Glutamatergic neuron (in vitro differentiated cells): ENCODE results near the gene CFAP77. TPM values are rescaled to one million over a fixed set of nuclear protein-coding genes. Genes with fewer than 3 reads are reported as not detected.

Source experiments
- DNase-seq: peaks from one replicate; pipeline ENCODE4 v3.0.0; 2022
- H3K27ac Mint-ChIP-seq: one replicate; pipeline ENCODE4 v1.8.0; 2020; ENCODE audit warnings: mild to moderate bottlenecking, mixed read lengths, inconsistent platforms; ENCODE audit not compliant: unreplicated experiment
- H3K27me3 Mint-ChIP-seq: one replicate; pipeline ENCODE4 v1.8.0; 2020; ENCODE audit warnings: mild to moderate bottlenecking, moderate library complexity, mixed read lengths, inconsistent platforms; ENCODE audit not compliant: unreplicated experiment
- H3K36me3 Mint-ChIP-seq: one replicate; pipeline ENCODE4 v1.8.0; 2020; ENCODE audit warnings: mild to moderate bottlenecking, mixed read lengths, inconsistent platforms; ENCODE audit not compliant: unreplicated experiment
- H3K4me1 Mint-ChIP-seq: one replicate; pipeline ENCODE4 v1.8.0; 2020; ENCODE audit warnings: mild to moderate bottlenecking, low read depth, mixed read lengths, inconsistent platforms; ENCODE audit not compliant: unreplicated experiment
- H3K4me3 Mint-ChIP-seq: one replicate; pipeline ENCODE4 v1.8.0; 2020; ENCODE audit warnings: mild to moderate bottlenecking, mixed read lengths, inconsistent platforms; ENCODE audit not compliant: unreplicated experiment
- H3K9me3 Mint-ChIP-seq: one replicate; pipeline ENCODE4 v1.8.0; 2020; ENCODE audit warnings: mild to moderate bottlenecking, moderate library complexity, mixed read lengths, inconsistent platforms; ENCODE audit not compliant: unreplicated experiment
- total RNA-seq: library from RNA; stranded (reverse); fragmentation: NEBNext Ultra II Directional; extraction: Animal tissue kit (Norgen Biotek cat#: 25700); gene quantifications from one replicate; pipeline ENCODE4 v1.2.1, GENCODE V29; 2021; ENCODE audit not compliant: unreplicated experiment
- TF ChIP-seq, protein P1 (sequence below): fragments of 200-600 bp; sonication (generic); IDR thresholded peaks from one replicate; pipeline ENCODE4 v1.5.0; 2021; ENCODE audit not compliant: partially characterized antibody, unreplicated experiment

Gene CFAP77
- total RNA-seq, 1 donor from 2014 or later: not detected

DNA sequence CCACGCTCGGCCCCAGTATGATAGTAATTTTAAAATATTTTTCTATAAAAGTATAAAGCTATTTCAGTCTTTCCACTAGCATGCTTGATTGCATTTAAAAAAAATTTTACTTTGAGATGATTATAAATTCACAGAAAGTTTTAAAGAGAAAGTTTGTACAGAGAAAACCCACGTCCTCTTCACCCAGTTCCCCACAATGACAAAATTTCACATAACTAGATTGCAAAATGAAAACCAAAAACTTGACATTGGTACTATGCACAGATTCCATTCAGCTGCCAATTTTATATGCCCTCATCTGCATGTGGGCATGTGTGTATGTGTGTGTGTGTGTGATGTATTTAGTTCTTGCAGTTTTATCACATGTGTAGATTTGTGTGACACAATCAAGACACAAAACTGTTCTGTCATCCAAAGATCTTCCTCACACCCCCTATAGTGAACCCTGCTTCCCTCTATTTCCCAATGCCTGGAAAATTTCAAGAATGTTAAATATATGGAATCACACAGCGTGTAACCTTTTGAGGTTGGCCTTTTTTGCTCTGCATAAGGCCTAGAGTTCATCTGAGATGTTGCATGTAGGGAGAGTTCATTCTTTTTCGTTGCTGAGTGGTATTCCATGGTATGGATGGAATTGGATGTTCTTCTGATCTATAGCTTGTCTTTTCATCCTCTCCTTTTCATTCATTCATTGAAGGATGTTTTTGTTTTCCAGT, 115.5 kb downstream of the CFAP77 start:
- TF ChIP-seq, protein P1, sequence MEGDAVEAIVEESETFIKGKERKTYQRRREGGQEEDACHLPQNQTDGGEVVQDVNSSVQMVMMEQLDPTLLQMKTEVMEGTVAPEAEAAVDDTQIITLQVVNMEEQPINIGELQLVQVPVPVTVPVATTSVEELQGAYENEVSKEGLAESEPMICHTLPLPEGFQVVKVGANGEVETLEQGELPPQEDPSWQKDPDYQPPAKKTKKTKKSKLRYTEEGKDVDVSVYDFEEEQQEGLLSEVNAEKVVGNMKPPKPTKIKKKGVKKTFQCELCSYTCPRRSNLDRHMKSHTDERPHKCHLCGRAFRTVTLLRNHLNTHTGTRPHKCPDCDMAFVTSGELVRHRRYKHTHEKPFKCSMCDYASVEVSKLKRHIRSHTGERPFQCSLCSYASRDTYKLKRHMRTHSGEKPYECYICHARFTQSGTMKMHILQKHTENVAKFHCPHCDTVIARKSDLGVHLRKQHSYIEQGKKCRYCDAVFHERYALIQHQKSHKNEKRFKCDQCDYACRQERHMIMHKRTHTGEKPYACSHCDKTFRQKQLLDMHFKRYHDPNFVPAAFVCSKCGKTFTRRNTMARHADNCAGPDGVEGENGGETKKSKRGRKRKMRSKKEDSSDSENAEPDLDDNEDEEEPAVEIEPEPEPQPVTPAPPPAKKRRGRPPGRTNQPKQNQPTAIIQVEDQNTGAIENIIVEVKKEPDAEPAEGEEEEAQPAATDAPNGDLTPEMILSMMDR: no peak
- Mint-ChIP-seq H3K27me3 (peaks cover 1% of the 10 kb centered on the region), H3K4me3 (no peak overlapping the region), H3K4me1 (no peaks in the 10 kb centered on the region), H3K9me3 (peaks cover 2% of the 10 kb centered on the region), H3K36me3 (no peaks in the 10 kb centered on the region), H3K27ac (no peak overlapping the region)
- no peak for DNase-seq

DNA sequence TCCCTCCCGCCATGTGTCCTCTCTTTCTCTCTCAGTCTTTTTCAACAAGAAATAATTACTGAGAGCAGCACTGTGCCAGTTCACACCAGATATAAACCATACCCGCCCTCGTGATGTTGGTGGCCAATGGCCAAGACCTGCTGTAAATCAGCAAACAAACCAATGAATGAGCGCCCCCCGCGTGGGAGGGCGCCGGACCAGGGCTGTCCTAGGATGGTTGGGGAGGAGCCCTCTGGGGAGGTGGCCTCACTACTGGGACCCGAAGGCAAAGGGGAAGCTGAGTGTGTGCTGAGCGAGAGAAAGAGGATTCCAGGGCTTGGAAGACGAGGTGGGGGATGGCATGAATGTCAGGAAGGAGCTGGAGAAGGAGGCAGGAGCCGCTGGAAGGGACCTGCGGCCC, 121.2 kb downstream of the CFAP77 start:
- Mint-ChIP-seq H3K4me3 (no peak overlapping the region), H3K27ac (no peak overlapping the region), H3K4me1 (no peaks in the 10 kb centered on the region), H3K36me3 (peaks cover 9% of the 10 kb centered on the region), H3K9me3 (no peaks in the 10 kb centered on the region), H3K27me3 (no peaks in the 10 kb centered on the region)
- no peak for DNase-seq
- TF ChIP-seq, protein P1: no peak

DNA sequence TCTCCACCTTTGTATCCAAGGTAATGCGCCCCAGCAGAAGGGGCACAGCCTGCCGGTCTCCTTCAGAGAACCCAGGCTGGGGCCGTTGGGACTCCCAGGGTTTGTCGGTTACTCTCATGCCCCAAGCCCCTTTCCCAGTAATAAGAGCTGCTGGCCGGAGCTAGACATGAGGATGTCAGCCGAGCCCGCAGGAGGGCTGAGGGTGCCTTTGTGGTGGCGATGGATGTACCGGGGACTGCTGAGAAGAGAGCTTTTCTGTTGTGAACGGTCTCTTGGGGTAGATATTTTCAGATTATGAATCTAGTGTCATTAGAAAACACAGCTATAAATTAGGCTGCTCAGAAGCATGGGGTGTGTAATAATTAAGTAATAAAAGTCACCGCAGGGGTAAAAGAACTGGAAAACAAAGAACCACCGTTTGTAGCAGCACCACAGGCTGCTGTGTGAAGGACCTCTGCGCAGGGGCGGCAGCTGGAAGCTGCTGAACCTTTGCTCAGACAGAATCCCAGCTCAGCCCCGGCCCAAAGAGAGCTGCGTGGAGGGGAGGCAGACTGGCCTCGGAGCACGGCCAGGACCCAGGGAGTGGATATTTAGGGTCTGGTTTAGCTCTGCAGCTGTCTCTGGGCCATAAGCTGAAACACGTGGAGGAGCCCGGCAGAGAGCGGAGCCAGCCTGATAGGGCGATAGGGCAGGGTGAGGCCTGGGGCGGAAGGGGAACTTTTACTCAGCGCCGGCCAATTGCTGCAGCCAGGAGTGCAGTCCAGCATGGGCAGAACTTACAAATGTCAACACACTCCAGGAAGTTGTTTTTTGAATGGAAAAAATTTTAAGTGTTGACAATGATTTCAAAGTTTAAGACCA, 121.9 kb downstream of the CFAP77 start:
- no peaks in the 10 kb centered on the region for H3K9me3 Mint-ChIP-seq
- no peaks in the 10 kb centered on the region for H3K4me1 Mint-ChIP-seq
- H3K27ac Mint-ChIP-seq: no peak overlapping the region
- no peak for DNase-seq
- peaks cover 9% of the 10 kb centered on the region for H3K36me3 Mint-ChIP-seq
- TF ChIP-seq, protein P1: no peak
- no peaks in the 10 kb centered on the region for H3K27me3 Mint-ChIP-seq
- H3K4me3 Mint-ChIP-seq: no peak overlapping the region

DNA sequence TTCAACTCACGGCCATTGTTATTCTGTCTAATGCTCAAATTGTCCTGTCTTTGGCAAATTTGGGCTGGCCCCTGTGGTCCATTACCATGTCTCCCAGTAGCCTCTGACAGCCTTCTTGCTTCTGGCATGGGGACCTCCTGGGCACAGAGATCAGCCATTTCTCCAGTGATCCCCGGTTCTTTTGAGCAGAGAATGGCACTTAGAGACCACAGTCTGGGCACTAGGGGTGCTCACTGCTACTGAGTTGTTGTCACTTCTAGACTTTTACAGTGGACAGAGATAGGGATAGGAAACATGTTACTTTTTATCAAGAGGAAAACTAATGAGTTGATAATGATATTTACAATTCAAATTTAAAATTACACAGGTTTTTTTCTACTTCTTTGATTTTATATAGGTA, 124.8 kb downstream of the CFAP77 start:
- H3K36me3 Mint-ChIP-seq: peaks cover 9% of the 10 kb centered on the region
- H3K27ac Mint-ChIP-seq: no peak overlapping the region
- no peaks in the 10 kb centered on the region for H3K4me1 Mint-ChIP-seq
- H3K9me3 Mint-ChIP-seq: no peaks in the 10 kb centered on the region
- no peaks in the 10 kb centered on the region for H3K27me3 Mint-ChIP-seq
- TF ChIP-seq, protein P1: no peak
- no peak overlapping the region for H3K4me3 Mint-ChIP-seq
- no peak for DNase-seq

DNA sequence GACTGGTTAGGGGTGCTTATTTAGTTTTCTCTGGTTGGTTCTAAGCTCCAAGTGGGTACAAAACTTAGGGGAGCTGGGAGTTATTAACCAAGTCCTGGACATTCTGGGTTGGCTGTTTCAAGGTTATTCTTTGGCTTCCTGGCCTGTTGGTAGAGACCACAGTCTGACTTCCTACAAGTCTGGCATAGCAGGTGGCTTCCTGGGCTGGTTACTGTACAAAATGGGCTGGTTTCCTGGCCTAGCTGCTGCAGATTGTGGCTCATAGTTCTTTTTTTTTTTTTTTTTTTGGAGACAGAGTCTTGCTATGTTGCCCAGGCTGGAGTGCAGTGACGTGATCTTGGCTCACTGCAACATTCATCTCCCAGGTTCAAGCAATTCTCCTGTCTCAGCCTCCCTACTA, 126.1 kb downstream of the CFAP77 start:
- TF ChIP-seq, protein P1: no peak
- DNase-seq: no peak
- Mint-ChIP-seq H3K4me1 (no peaks in the 10 kb centered on the region), H3K27ac (no peak overlapping the region), H3K4me3 (no peak overlapping the region), H3K36me3 (peaks cover 9% of the 10 kb centered on the region), H3K9me3 (no peaks in the 10 kb centered on the region), H3K27me3 (no peaks in the 10 kb centered on the region)
